GM23338 (cell line): ENCODE results near the gene PLEKHS1. TPM values are rescaled to one million over a fixed set of nuclear protein-coding genes. Genes with fewer than 3 reads are reported as not detected.

ENCODE experiments used
- ATAC-seq: fragments of 200-7000 bp; cut with Tn5 transposase; 3 replicates; pipeline ENCODE4 v1.9.1; 2020
- DNase-seq: peaks from one replicate; pipeline ENCODE4 v3.0.0-alpha.2; 2015; ENCODE audit warnings: low spot score
- H2AFZ ChIP-seq: fragments of 200-600 bp; sonication (generic); 2 replicates; pipeline ENCODE4 v1.8.0; 2016; ENCODE audit warnings: antibody characterized with exemption, mild to moderate bottlenecking, moderate library complexity
- H3F3A ChIP-seq: fragments of 200-600 bp; sonication (generic); replicated peaks from 2 replicates; pipeline ENCODE4 v1.8.0; 2017; ENCODE audit warnings: antibody characterized with exemption, mixed run types, low read depth
- H3K27ac ChIP-seq: fragments of 200-600 bp; sonication (generic); 2 replicates; pipeline ENCODE4 v1.6.1; 2016; ENCODE audit warnings: low read depth
- H3K27me3 ChIP-seq: fragments of 200-600 bp; sonication (generic); 2 replicates; pipeline ENCODE4 v1.8.0; 2016; ENCODE audit warnings: mild to moderate bottlenecking, mixed run types, moderate library complexity; ENCODE audit not compliant: insufficient read depth
- H3K36me3 ChIP-seq: fragments of 200-600 bp; sonication (generic); 2 replicates; pipeline ENCODE4 v1.8.0; 2016; ENCODE audit warnings: mild to moderate bottlenecking; ENCODE audit not compliant: insufficient read depth
- H3K4me1 ChIP-seq: fragments of 200-600 bp; sonication (generic); 2 replicates; pipeline ENCODE4 v1.8.0; 2016; ENCODE audit warnings: mild to moderate bottlenecking, moderate library complexity; ENCODE audit not compliant: insufficient read depth
- H3K4me2 ChIP-seq: fragments of 200-600 bp; sonication (generic); 2 replicates; pipeline ENCODE4 v1.7.1; 2017; ENCODE audit warnings: mixed run types
- H3K4me3 ChIP-seq: fragments of 200-600 bp; sonication (generic); 2 replicates; pipeline ENCODE4 v1.6.1; 2016; ENCODE audit warnings: mixed run types
- H3K79me2 ChIP-seq: fragments of 200-600 bp; sonication (generic); replicated peaks from 2 replicates; pipeline ENCODE4 v1.8.0; 2017; ENCODE audit warnings: mild to moderate bottlenecking; ENCODE audit not compliant: insufficient read depth
- H3K9me2 ChIP-seq: fragments of 200-600 bp; sonication (generic); 2 replicates; pipeline ENCODE4 v1.8.0; 2017; ENCODE audit not compliant: insufficient read depth
- H4K20me1 ChIP-seq: fragments of 200-600 bp; sonication (generic); replicated peaks from 2 replicates; pipeline ENCODE4 v1.8.0; 2017; ENCODE audit warnings: mild to moderate bottlenecking; ENCODE audit not compliant: insufficient read depth
- H3K27ac Mint-ChIP-seq: 2 replicates; pipeline ENCODE4 v1.8.0; 2020; ENCODE audit warnings: inconsistent platforms, mild to moderate bottlenecking, moderate library complexity, mixed read lengths
- H3K27me3 Mint-ChIP-seq: 3 replicates; pipeline ENCODE4 v1.8.0; 2022; ENCODE audit warnings: low read depth, mild to moderate bottlenecking, moderate library complexity, mixed read lengths, inconsistent platforms; ENCODE audit not compliant: insufficient read depth, poor library complexity
- H3K36me3 Mint-ChIP-seq: 3 replicates; pipeline ENCODE4 v1.8.0; 2021; ENCODE audit warnings: low read depth, mild to moderate bottlenecking, inconsistent platforms, moderate library complexity, mixed read lengths
- H3K4me1 Mint-ChIP-seq: 3 replicates; pipeline ENCODE4 v1.8.0; 2020; ENCODE audit warnings: mild to moderate bottlenecking, inconsistent platforms, mixed read lengths
- H3K4me3 Mint-ChIP-seq: 3 replicates; pipeline ENCODE4 v1.8.0; 2021; ENCODE audit warnings: moderate library complexity, mild to moderate bottlenecking, inconsistent platforms, mixed read lengths
- H3K9me3 Mint-ChIP-seq: 3 replicates; pipeline ENCODE4 v1.8.0; 2020; ENCODE audit warnings: moderate library complexity, mild to moderate bottlenecking, inconsistent platforms, mixed read lengths
- CREB1 ChIP-seq: fragments of 250-450 bp; sonication (Bioruptor Pico); IDR thresholded peaks from 2 replicates; pipeline ENCODE4 v1.5.0; 2020; ENCODE audit warnings: low read depth, mild to moderate bottlenecking, moderate library complexity
- CTCF ChIP-seq, 2 experiments: fragments of 200-600 bp in 1 of 2; sonication (generic) in 1 of 2; conservative IDR thresholded peaks; 2 replicates each; pipeline versions ENCODE4 v1.5.1 to v1.6.1; 2016 to 2017; ENCODE audit warnings: antibody characterized with exemption in 2 of 2, low read depth in 2 of 2, mild to moderate bottlenecking in 2 of 2, moderate library complexity in 1 of 2
- EZH2 ChIP-seq: fragments of 200-600 bp; sonication (generic); IDR thresholded peaks from one replicate; pipeline ENCODE4 v1.8.0; 2017; ENCODE audit warnings: antibody characterized with exemption, mild to moderate bottlenecking, low read depth; ENCODE audit not compliant: unreplicated experiment
- EZH2phosphoT487 ChIP-seq: fragments of 200-600 bp; sonication (generic); IDR thresholded peaks from one replicate; pipeline ENCODE4 v1.8.1; 2018; ENCODE audit warnings: antibody characterized with exemption; ENCODE audit not compliant: unreplicated experiment
- JUNB ChIP-seq: IDR thresholded peaks from one replicate; pipeline ENCODE4 v1.6.1; 2016; ENCODE audit warnings: antibody characterized with exemption; ENCODE audit not compliant: unreplicated experiment
- NANOG ChIP-seq: IDR thresholded peaks from 2 replicates; pipeline ENCODE4 v1.6.1; 2016; ENCODE audit warnings: antibody characterized with exemption, borderline replicate concordance
- POLR2AphosphoS5 ChIP-seq: IDR thresholded peaks from 2 replicates; pipeline ENCODE4 v1.6.1; 2016; ENCODE audit warnings: antibody characterized with exemption, low read depth
- REST ChIP-seq: IDR thresholded peaks from one replicate; pipeline ENCODE4 v1.6.1; 2018; ENCODE audit warnings: antibody characterized with exemption; ENCODE audit not compliant: unreplicated experiment
- STAT1 ChIP-seq: IDR thresholded peaks from one replicate; pipeline ENCODE4 v1.6.1; 2016; ENCODE audit warnings: antibody characterized with exemption; ENCODE audit not compliant: unreplicated experiment
- ZNF114 ChIP-seq: fragments of 250-450 bp; sonication (Bioruptor Pico); IDR thresholded peaks from 2 replicates; pipeline ENCODE4 v1.5.0; 2020; ENCODE audit warnings: mild to moderate bottlenecking, moderate library complexity
- ZNF331 ChIP-seq: fragments of 250-450 bp; sonication (Bioruptor Pico); IDR thresholded peaks from 2 replicates; pipeline ENCODE4 v1.5.0; 2020; ENCODE audit warnings: low read depth, mild to moderate bottlenecking, moderate library complexity
- ZNF462 ChIP-seq: fragments of 250-450 bp; sonication (Bioruptor Pico); IDR thresholded peaks from 2 replicates; pipeline ENCODE4 v1.5.0; 2020; ENCODE audit warnings: mild to moderate bottlenecking, moderate library complexity
- polyA plus RNA-seq: library from polyadenylated mRNA; unstranded; fragments of >200 nt; fragmentation: Nextera tagmentation; extraction: Ambion mirVana; gene quantifications from 2 replicates; pipeline ENCODE4 v1.2.1, GENCODE V29; 2016
- total RNA-seq: library from RNA; depleted of rRNA; stranded (reverse); fragments of >200 nt; shearing (Covaris generic); gene quantifications from 2 replicates; pipeline ENCODE4 v1.2.3, GENCODE V29; 2014
- TF ChIP-seq, protein P1 (sequence below): IDR thresholded peaks from 2 replicates; pipeline ENCODE4 v1.6.1; 2016; ENCODE audit warnings: antibody characterized with exemption

PLEKHS1 gene
- total and polyA plus RNA-seq, 2 experiments from 2014 or later = not detected

GRCh38 chr10:113746217-113746957 lies 5.1 kb upstream of the PLEKHS1 start:
- H3K36me3 ChIP-seq = no peaks in the 10 kb centered on the region
- TF ChIP-seq, protein P1, sequence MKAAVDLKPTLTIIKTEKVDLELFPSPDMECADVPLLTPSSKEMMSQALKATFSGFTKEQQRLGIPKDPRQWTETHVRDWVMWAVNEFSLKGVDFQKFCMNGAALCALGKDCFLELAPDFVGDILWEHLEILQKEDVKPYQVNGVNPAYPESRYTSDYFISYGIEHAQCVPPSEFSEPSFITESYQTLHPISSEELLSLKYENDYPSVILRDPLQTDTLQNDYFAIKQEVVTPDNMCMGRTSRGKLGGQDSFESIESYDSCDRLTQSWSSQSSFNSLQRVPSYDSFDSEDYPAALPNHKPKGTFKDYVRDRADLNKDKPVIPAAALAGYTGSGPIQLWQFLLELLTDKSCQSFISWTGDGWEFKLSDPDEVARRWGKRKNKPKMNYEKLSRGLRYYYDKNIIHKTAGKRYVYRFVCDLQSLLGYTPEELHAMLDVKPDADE = no peak
- TF ChIP-seq CTCF (conservative IDR thresholded peaks at IDR 0.05; ENCODE audit: low read depth in 2 of 2) = no peak
- no peak for TF ChIP-seq EZH2phosphoT487
- no peak for TF ChIP-seq STAT1
- no peak for TF ChIP-seq REST
- TF ChIP-seq ZNF331 (CRISPR knock-in tag) = no peak
- TF ChIP-seq POLR2AphosphoS5 = no peak
- no peak for TF ChIP-seq CREB1 (CRISPR knock-in tag)
- no peak for TF ChIP-seq EZH2
- TF ChIP-seq ZNF462 (CRISPR knock-in tag) = no peak
- TF ChIP-seq NANOG = no peak
- no peak for TF ChIP-seq JUNB
- no peak for TF ChIP-seq ZNF114 (CRISPR knock-in tag)
- H4K20me1 ChIP-seq = no peaks in the 10 kb centered on the region
- H3K27ac Mint-ChIP-seq = no peak overlapping the region
- no peaks in the 10 kb centered on the region for H3K36me3 Mint-ChIP-seq
- ATAC-seq (no peak), DNase-seq (no peak)
- H3K4me3 Mint-ChIP-seq = no peak overlapping the region
- no peaks in the 10 kb centered on the region for H3K4me1 ChIP-seq
- no peak overlapping the region for H3K4me3 ChIP-seq
- H3K27me3 Mint-ChIP-seq = peaks cover 7% of the 10 kb centered on the region
- H3F3A ChIP-seq = no peaks in the 10 kb centered on the region
- H3K4me1 Mint-ChIP-seq = no peaks in the 10 kb centered on the region
- H3K9me2 ChIP-seq = peaks cover 5% of the 10 kb centered on the region; the same call in 1 of the 2 replicates
- no peaks in the 10 kb centered on the region for H3K79me2 ChIP-seq
- no peaks in the 10 kb centered on the region for H3K27me3 ChIP-seq
- H2AFZ ChIP-seq = no peak overlapping the region
- no peak overlapping the region for H3K27ac ChIP-seq
- no peaks in the 10 kb centered on the region for H3K9me3 Mint-ChIP-seq
- no peak overlapping the region for H3K4me2 ChIP-seq
